MCF 10A (cell line): ENCODE data around the gene MRPL28. TPM values are rescaled to one million over a fixed set of nuclear protein-coding genes. Genes with fewer than 3 reads are reported as not detected.
"Not testable (repeated sequence)": the region's sequence is repeated elsewhere in the genome, so short reads cannot be mapped to it uniquely, and the experiment has no call there.

Experiments used
- BruUV-seq: library from RNA; stranded (reverse); fragments of 400-500 nt; replicated peaks from 2 replicates; lab custom pipeline; 2021; lab: Mats Ljungman, UMichigan
- CTCF ChIA-PET: fragments of 300-600 bp; sonication (Branson Sonifier 250); formaldehyde crosslinking; extraction: SDS; loops from one replicate; lab custom pipeline; 2021; ENCODE audit warnings: antibody characterized with exemption, inconsistent platforms; lab: Yijun Ruan, JAX
- POLR2A ChIA-PET: fragments of 300-600, 350-650 bp; sonication (Branson Sonifier 250); formaldehyde crosslinking; extraction: SDS; loops from one replicate; lab custom pipeline; 2020; ENCODE audit warnings: antibody characterized with exemption, inconsistent platforms; lab: Yijun Ruan, JAX
- DNase-seq: peaks from one replicate; pipeline ENCODE4 v3.0.0-alpha.2; 2018; ENCODE audit not compliant: unreplicated experiment
- H3K27ac Mint-ChIP-seq: one replicate; pipeline ENCODE4 v1.8.0; 2022; ENCODE audit warnings: mild to moderate bottlenecking, low read depth, mixed read lengths; ENCODE audit not compliant: unreplicated experiment
- H3K27me3 Mint-ChIP-seq: one replicate; pipeline ENCODE4 v1.8.0; 2022; ENCODE audit warnings: mixed read lengths; ENCODE audit not compliant: insufficient read depth, unreplicated experiment
- H3K36me3 Mint-ChIP-seq: one replicate; pipeline ENCODE4 v1.8.0; 2022; ENCODE audit warnings: mild to moderate bottlenecking, moderate library complexity, mixed read lengths; ENCODE audit not compliant: insufficient read depth, unreplicated experiment
- H3K4me1 Mint-ChIP-seq: one replicate; pipeline ENCODE4 v1.8.0; 2022; ENCODE audit warnings: mixed read lengths; ENCODE audit not compliant: insufficient read depth, unreplicated experiment
- H3K4me3 Mint-ChIP-seq: one replicate; pipeline ENCODE4 v1.8.0; 2022; ENCODE audit warnings: mild to moderate bottlenecking, moderate library complexity, mixed read lengths; ENCODE audit not compliant: unreplicated experiment
- H3K9me3 Mint-ChIP-seq: one replicate; pipeline ENCODE4 v1.8.0; 2022; ENCODE audit warnings: mixed read lengths; ENCODE audit not compliant: unreplicated experiment
- CTCF ChIP-seq: fragments of 200-600 bp; IDR thresholded peaks from one replicate; pipeline ENCODE4 v1.8.0; 2022; ENCODE audit warnings: antibody characterized with exemption, mild to moderate bottlenecking; ENCODE audit not compliant: unreplicated experiment
- intact Hi-C: fragments of 100-400 bp; cut with micrococcal nuclease; formaldehyde crosslinking; loops from 2 replicates; pipeline ENCODE4 v1.14.1; 2022
- total RNA-seq: library from RNA; stranded (reverse); gene quantifications from 2 replicates; pipeline ENCODE4 v1.2.3, GENCODE V29; 2022

The MRPL28 gene
- total RNA-seq, 1 experiment from 2014 or later = 105 TPM

- no TSS peak for BruUV-seq
- no peak for DNase-seq
- TF ChIP-seq CTCF = no peak
- Mint-ChIP-seq H3K27me3 (no peaks in the 10 kb centered on the region), H3K4me1 (peaks cover 7% of the 10 kb centered on the region), H3K9me3 (no peaks in the 10 kb centered on the region), H3K4me3 (peak overlapping the region; percentile 66), H3K27ac (peak overlapping the region; percentile 25), H3K36me3 (peaks cover 15% of the 10 kb centered on the region)
- CTCF ChIA-PET = no interaction called here
- POLR2A ChIA-PET = interaction anchor here (0.6 to 2.2 kb wide), 3 partner anchors 14 to 351 kb away, joined by 3 to 6 read pairs (median 3); no protein-coding TSS in a partner anchor
- intact Hi-C loops = no loop called here
These were observed 25.9 kb upstream of the MRPL28 start for GRCh38 chr16:396199-396598.

GRCh38 chr16:392450-393030 is 22.2 kb upstream of the MRPL28 start:
- no peaks in the 10 kb centered on the region for H3K4me1 Mint-ChIP-seq
- intact Hi-C loops = loop anchor here (1.0 to 5.0 kb wide), 2 partner anchors 133 to 195 kb away; no protein-coding TSS in a partner anchor
- peaks cover 5% of the 10 kb centered on the region for H3K36me3 Mint-ChIP-seq
- no peak overlapping the region for H3K27ac Mint-ChIP-seq
- no peak for TF ChIP-seq CTCF
- no TSS peak for BruUV-seq
- CTCF ChIA-PET = interaction anchor here (0.6 to 0.9 kb wide), 4 partner anchors 16 to 335 kb away, joined by 3 to 10 read pairs (median 3); no protein-coding TSS in a partner anchor
- no peaks in the 10 kb centered on the region for H3K9me3 Mint-ChIP-seq
- H3K4me3 Mint-ChIP-seq = no peak overlapping the region
- POLR2A ChIA-PET = interaction anchor here (0.6 to 1.3 kb wide), 3 partner anchors 9 to 32 kb away, joined by 3 read pairs; partner anchors contain the start of genes DECR2 and RAB11FIP3
- no peaks in the 10 kb centered on the region for H3K27me3 Mint-ChIP-seq
- DNase-seq = no peak

- DNase-seq = peak; percentile 70
- no TSS peak for BruUV-seq
- Mint-ChIP-seq H3K9me3 (no peaks in the 10 kb centered on the region), H3K36me3 (peaks cover 5% of the 10 kb centered on the region), H3K27ac (no peak overlapping the region), H3K4me1 (no peaks in the 10 kb centered on the region), H3K4me3 (no peak overlapping the region), H3K27me3 (no peaks in the 10 kb centered on the region)
- intact Hi-C loops = loop anchor here (1.0 to 5.0 kb wide), 2 partner anchors 133 to 195 kb away; no protein-coding TSS in a partner anchor
- POLR2A ChIA-PET = interaction anchor here (1.3 kb wide), 1 partner anchor 33 kb away, joined by 3 read pairs; the partner anchor contains the start of gene RAB11FIP3
- TF ChIP-seq CTCF = peak; percentile 88
- CTCF ChIA-PET = interaction anchor here (0.6 to 0.9 kb wide), 3 partner anchors 17 to 335 kb away, joined by 3 to 10 read pairs (median 3); no protein-coding TSS in a partner anchor
These were observed 21.6 kb upstream of the MRPL28 start for GRCh38 chr16:391885-392335.

GRCh38 chr16:389352-389751 is 19.0 kb upstream of the MRPL28 start:
- Mint-ChIP-seq H3K4me1 (no peaks in the 10 kb centered on the region), H3K27me3 (no peaks in the 10 kb centered on the region), H3K4me3 (no peak overlapping the region), H3K9me3 (no peaks in the 10 kb centered on the region), H3K27ac (no peak overlapping the region), H3K36me3 (no peaks in the 10 kb centered on the region)
- intact Hi-C loops = no loop called here
- ChIA-PET POLR2A (no interaction called here), CTCF (no interaction called here)
- no peak for TF ChIP-seq CTCF
- BruUV-seq = no TSS peak
- DNase-seq = no peak

- H3K4me1 Mint-ChIP-seq, DNase-seq, H3K36me3 Mint-ChIP-seq, H3K27ac Mint-ChIP-seq, POLR2A ChIA-PET, H3K4me3 Mint-ChIP-seq, H3K9me3 Mint-ChIP-seq, H3K27me3 Mint-ChIP-seq, BruUV-seq: not testable (repeated sequence)
- intact Hi-C loops = loop anchor here (2.0 kb wide), 1 partner anchor 107 kb away; no protein-coding TSS in a partner anchor
- CTCF ChIA-PET = interaction anchor here (0.7 kb wide), 2 partner anchors 153 to 221 kb away, joined by 3 read pairs; no protein-coding TSS in a partner anchor
These were observed 17.7 kb upstream of the MRPL28 start for GRCh38 chr16:387761-388666.
